CD4-positive, alpha-beta memory T cell (primary cell): ENCODE results near the gene FAM171A2. TPM values are rescaled to one million over a fixed set of nuclear protein-coding genes. Genes with fewer than 3 reads are reported as not detected.
A peak's percentile ranks its signal among the peaks of the same experiment; 100 is the strongest.
"Not testable (repeated sequence)": the region's sequence is repeated elsewhere in the genome, so short reads cannot be mapped to it uniquely, and the experiment has no call there.

Source experiments
- CTCF ChIA-PET: fragments of 350-600 bp; sonication (Branson Sonifier 250); formaldehyde crosslinking; loops from one replicate; lab custom pipeline; 2021; ENCODE audit warnings: inconsistent platforms; ENCODE audit not compliant: partially characterized antibody; lab: Charles Lee
- POLR2A ChIA-PET: fragments of 350-600 bp; sonication (Branson Sonifier 250); formaldehyde crosslinking; loops from one replicate; lab custom pipeline; 2021; ENCODE audit not compliant: partially characterized antibody; lab: Charles Lee
- DNase-seq, 5 donors: peaks; one replicate each; pipeline versions ENCODE4 v3.0.0 to v3.0.0-alpha.2; 2020 to 2022; ENCODE audit warnings: mixed read lengths in 1 of 5
- H3K27ac ChIP-seq: one replicate; pipeline ENCODE4 v1.7.0; 2013; ENCODE audit warnings: low read depth, low read length
- H3K27me3 ChIP-seq: 2 replicates; pipeline ENCODE4 v1.7.0; 2013; ENCODE audit warnings: mild to moderate bottlenecking, low read length, moderate library complexity; ENCODE audit not compliant: insufficient read depth
- H3K36me3 ChIP-seq: 2 replicates; pipeline ENCODE4 v1.7.0; 2013; ENCODE audit warnings: mild to moderate bottlenecking, low read length, moderate library complexity; ENCODE audit not compliant: insufficient read depth
- H3K4me1 ChIP-seq: 2 replicates; pipeline ENCODE4 v1.7.0; 2013; ENCODE audit warnings: mild to moderate bottlenecking, low read length, moderate library complexity; ENCODE audit not compliant: insufficient read depth
- H3K4me3 ChIP-seq, 2 donors: one replicate each; pipeline ENCODE4 v1.7.0; 2013; ENCODE audit warnings: low read length in 2 of 2, mild to moderate bottlenecking in 1 of 2
- H3K9me3 ChIP-seq, 2 donors: one replicate each; pipeline ENCODE4 v1.7.0; 2013; ENCODE audit warnings: low read length in 2 of 2, control low read depth in 1 of 2; ENCODE audit not compliant: control insufficient read depth in 1 of 2
- H3K27ac Mint-ChIP-seq, 7 donors: one replicate each; pipeline ENCODE4 v1.8.0; 2020 to 2021; ENCODE audit warnings: mixed read lengths in 7 of 7, mild to moderate bottlenecking in 6 of 7, inconsistent platforms in 3 of 7, moderate library complexity in 3 of 7
- H3K27me3 Mint-ChIP-seq, 2 donors: one replicate each; pipeline ENCODE4 v1.8.0; 2020 to 2021; ENCODE audit warnings: mixed read lengths in 2 of 2
- H3K36me3 Mint-ChIP-seq, 2 donors: one replicate each; pipeline ENCODE4 v1.8.0; 2020 to 2021; ENCODE audit warnings: mixed read lengths in 2 of 2, inconsistent platforms in 1 of 2, mild to moderate bottlenecking in 1 of 2
- H3K4me1 Mint-ChIP-seq, 4 donors: one replicate each; pipeline ENCODE4 v1.8.0; 2020 to 2021; ENCODE audit warnings: mixed read lengths in 4 of 4, mild to moderate bottlenecking in 1 of 4
- H3K4me3 Mint-ChIP-seq, 8 donors: one replicate each; pipeline ENCODE4 v1.8.0; 2020 to 2021; ENCODE audit warnings: mixed read lengths in 8 of 8, mild to moderate bottlenecking in 7 of 8, moderate library complexity in 6 of 8, inconsistent platforms in 3 of 8
- H3K9me3 Mint-ChIP-seq, 8 donors: one replicate each; pipeline ENCODE4 v1.8.0; 2020 to 2021; ENCODE audit warnings: mixed read lengths in 8 of 8, mild to moderate bottlenecking in 5 of 8, inconsistent platforms in 3 of 8, moderate library complexity in 1 of 8
- intact Hi-C: fragments of 100-400 bp; cut with micrococcal nuclease; formaldehyde crosslinking; loops from one replicate; pipeline ENCODE4 v1.15.1; 2023
- polyA plus RNA-seq, 2 donors: library from polyadenylated mRNA; unstranded; fragments of 300-500 nt; fragmentation: Illumina TruSeq; gene quantifications; one replicate each; pipeline ENCODE4 v1.2.3, GENCODE V29; 2021
- total RNA-seq, 2 experiments: library from RNA; stranded (reverse); gene quantifications; one replicate each; pipeline ENCODE4 v1.2.3, GENCODE V29; 2021

FAM171A2 gene
- total and polyA plus RNA-seq, 4 experiments from 2014 or later, result 0.13 to 0.72 (median 0.52) TPM; not detected in 1

DNA sequence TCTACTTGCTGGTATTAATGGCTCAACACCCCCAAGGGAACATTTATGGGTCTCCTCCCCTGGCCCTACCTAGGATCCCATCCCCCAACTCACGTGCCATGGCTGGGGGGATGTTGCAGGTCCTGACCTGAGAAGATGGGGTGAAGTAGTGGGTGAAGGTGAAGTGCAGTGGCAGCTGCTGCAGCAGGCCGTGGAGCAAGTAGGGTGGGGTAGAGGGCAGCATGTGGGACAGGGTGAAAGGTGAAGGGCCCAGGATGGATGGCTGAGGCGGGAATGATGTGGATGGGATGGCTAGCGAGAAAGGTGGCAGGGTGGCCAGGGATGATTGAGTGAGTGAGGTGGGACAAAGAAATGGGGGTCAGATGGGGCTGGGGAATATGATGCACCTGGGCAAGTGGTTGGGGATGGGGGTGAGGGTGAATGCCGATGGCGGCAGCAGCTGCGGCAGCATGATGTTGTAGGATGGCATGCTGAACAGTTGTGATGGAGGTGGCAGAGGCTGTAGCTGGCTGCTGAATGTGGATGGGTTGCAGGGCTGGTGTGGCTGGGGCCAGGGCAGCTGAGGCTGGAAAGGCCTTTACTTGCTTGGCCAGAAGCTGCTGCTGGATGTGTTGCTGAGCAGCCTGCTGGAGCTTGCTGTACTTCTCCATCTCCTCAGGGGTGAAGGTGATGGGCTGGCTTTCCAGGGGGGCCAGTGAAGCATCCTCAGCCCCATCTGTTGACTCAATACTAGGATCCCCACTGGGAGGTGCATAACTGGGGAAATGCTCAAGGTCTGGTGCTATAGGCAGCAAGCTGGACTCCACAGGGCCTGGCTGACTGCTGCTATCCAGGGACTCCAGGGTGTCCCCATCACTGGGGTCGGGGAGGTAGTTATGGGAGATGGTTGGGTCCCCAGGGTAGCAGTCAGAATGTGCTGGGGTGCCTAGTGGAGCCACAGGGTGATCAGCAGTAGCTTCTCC lies 34.1 kb upstream of the FAM171A2 start:
- Histone ChIP-seq H3K9me3 (no peaks in the 10 kb centered on the region), H3K4me1 (no peaks in the 10 kb centered on the region), H3K36me3 (peaks cover 40% of the 10 kb centered on the region), H3K27ac (no peak overlapping the region), H3K4me3 (no peak overlapping the region), H3K27me3 (no peaks in the 10 kb centered on the region)
- H3K9me3 Mint-ChIP-seq, result peaks cover 0 to 1% (median 0%) of the 10 kb centered on the region in 8 donors
- ChIA-PET CTCF (no interaction called here), POLR2A (no interaction called here)
- peak overlapping the region in 1 of 7 donors; percentile 62 for H3K27ac Mint-ChIP-seq
- intact Hi-C loops, result no loop called here
- peaks cover 51 to 54% of the 10 kb centered on the region in 2 donors for H3K36me3 Mint-ChIP-seq
- no peak for DNase-seq
- no peak overlapping the region for H3K4me3 Mint-ChIP-seq
- no peaks in the 10 kb centered on the region for H3K27me3 Mint-ChIP-seq
- no peaks in the 10 kb centered on the region for H3K4me1 Mint-ChIP-seq

GRCh38 chr17:44396946-44397345 lies 33.3 kb upstream of the FAM171A2 start:
- Mint-ChIP-seq H3K27me3 (no peaks in the 10 kb centered on the region), H3K4me3 (no peak overlapping the region), H3K9me3 (peaks cover 0 to 1% (median 0%) of the 10 kb centered on the region in 8 donors), H3K4me1 (no peaks in the 10 kb centered on the region), H3K36me3 (peaks cover 45 to 48% of the 10 kb centered on the region in 2 donors), H3K27ac (peak overlapping the region in 2 of 7 donors; percentile 57 to 75)
- no peak overlapping the region for H3K27ac ChIP-seq
- H3K36me3 ChIP-seq, result peaks cover 40% of the 10 kb centered on the region
- H3K9me3 ChIP-seq, result no peaks in the 10 kb centered on the region
- ChIA-PET CTCF (no interaction called here), POLR2A (no interaction called here)
- no peaks in the 10 kb centered on the region for H3K4me1 ChIP-seq
- no peak overlapping the region for H3K4me3 ChIP-seq
- no peaks in the 10 kb centered on the region for H3K27me3 ChIP-seq
- DNase-seq, result no peak
- intact Hi-C loops, result no loop called here

GRCh38 chr17:44394833-44395232 lies 31.2 kb upstream of the FAM171A2 start:
- Histone ChIP-seq H3K4me3 (no peak overlapping the region), H3K36me3 (peaks cover 22% of the 10 kb centered on the region), H3K9me3 (no peaks in the 10 kb centered on the region), H3K27ac (no peak overlapping the region), H3K4me1 (peaks cover 2% of the 10 kb centered on the region), H3K27me3 (no peaks in the 10 kb centered on the region)
- Mint-ChIP-seq H3K4me3 (no peak overlapping the region), H3K4me1 (no peaks in the 10 kb centered on the region), H3K27ac (peak overlapping the region in 1 of 7 donors; percentile 36), H3K9me3 (peaks cover 0 to 2% (median 0%) of the 10 kb centered on the region in 8 donors), H3K27me3 (no peaks in the 10 kb centered on the region), H3K36me3 (peaks cover 28 to 31% of the 10 kb centered on the region in 2 donors)
- intact Hi-C loops, result no loop called here
- DNase-seq, result no peak
- CTCF ChIA-PET, result interaction anchor here (1.1 kb wide), 1 partner anchor 26 kb away, joined by 3 read pairs; no protein-coding TSS in a partner anchor
- POLR2A ChIA-PET, result no interaction called here

- H3K4me3 ChIP-seq, H3K4me1 ChIP-seq, DNase-seq, H3K27ac ChIP-seq, H3K9me3 ChIP-seq, H3K9me3 Mint-ChIP-seq, POLR2A ChIA-PET, intact Hi-C loops, H3K4me3 Mint-ChIP-seq, H3K27me3 ChIP-seq, H3K4me1 Mint-ChIP-seq, H3K27me3 Mint-ChIP-seq: not testable (repeated sequence)
- peaks cover 14% of the 10 kb centered on the region for H3K36me3 ChIP-seq
- Mint-ChIP-seq H3K36me3 (peaks cover 22 to 23% of the 10 kb centered on the region in 2 donors), H3K27ac (peak overlapping the region in 1 of 7 donors; percentile 48)
- CTCF ChIA-PET, result interaction anchor here (0.7 to 1.1 kb wide), 2 partner anchors 11 to 25 kb away, joined by 3 read pairs; no protein-coding TSS in a partner anchor
These were observed 30.5 kb upstream of the FAM171A2 start for GRCh38 chr17:44394112-44394511.

GRCh38 chr17:44390250-44390870 lies 26.7 kb upstream of the FAM171A2 start:
- no peaks in the 10 kb centered on the region for H3K36me3 ChIP-seq
- Mint-ChIP-seq H3K27me3 (peaks cover 6 to 9% of the 10 kb centered on the region in 2 donors), H3K36me3 (no peaks in the 10 kb centered on the region), H3K9me3 (peaks cover 0 to 2% (median 0%) of the 10 kb centered on the region in 8 donors), H3K4me3 (no peak overlapping the region), H3K4me1 (peaks cover 2 to 8% (median 7%) of the 10 kb centered on the region in 4 donors), H3K27ac (peak overlapping the region in 1 of 7 donors; percentile 68)
- no peak for DNase-seq
- no peaks in the 10 kb centered on the region for H3K9me3 ChIP-seq
- H3K4me1 ChIP-seq, result peaks cover 13% of the 10 kb centered on the region
- POLR2A ChIA-PET, result no interaction called here
- CTCF ChIA-PET, result interaction anchor here (1.4 kb wide), 1 partner anchor 10 kb away, joined by 3 read pairs; no protein-coding TSS in a partner anchor
- H3K27me3 ChIP-seq, result no peaks in the 10 kb centered on the region
- no peak overlapping the region for H3K27ac ChIP-seq
- intact Hi-C loops, result no loop called here
- H3K4me3 ChIP-seq, result no peak overlapping the region

DNA sequence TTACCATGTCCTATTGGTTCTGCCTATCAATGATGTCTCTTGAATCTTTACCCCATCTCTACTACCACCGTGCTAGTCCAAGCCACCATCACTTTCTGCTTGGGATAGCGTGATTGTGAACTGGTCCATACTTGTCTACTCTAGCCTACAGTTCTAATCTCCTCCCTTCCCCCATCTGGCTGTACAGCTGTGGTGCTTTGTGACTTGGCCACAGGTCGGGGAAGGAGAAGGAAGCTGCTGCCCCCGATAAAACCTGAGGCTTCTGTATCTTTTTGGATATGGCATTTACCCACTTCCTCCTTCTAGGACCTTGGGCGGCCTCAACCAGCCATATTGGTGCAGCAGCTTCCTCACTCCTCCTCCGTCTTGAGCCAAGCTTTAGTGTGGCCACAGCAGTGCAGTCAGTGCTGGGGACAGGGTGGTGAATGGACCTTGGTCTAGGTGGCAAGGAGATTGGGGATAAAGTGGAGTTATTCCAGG lies 26.1 kb upstream of the FAM171A2 start:
- no peak overlapping the region for H3K4me3 ChIP-seq
- no peaks in the 10 kb centered on the region for H3K9me3 ChIP-seq
- intact Hi-C loops, result no loop called here
- Mint-ChIP-seq H3K4me3 (no peak overlapping the region), H3K36me3 (no peaks in the 10 kb centered on the region), H3K27ac (peak overlapping the region in 2 of 7 donors; percentile 54 to 59), H3K4me1 (peaks cover 4 to 12% (median 10%) of the 10 kb centered on the region in 4 donors), H3K9me3 (peaks cover 0 to 1% (median 0%) of the 10 kb centered on the region in 8 donors), H3K27me3 (peaks cover 6 to 10% of the 10 kb centered on the region in 2 donors)
- ChIA-PET POLR2A (no interaction called here), CTCF (interaction anchor here (0.6 to 1.4 kb wide), 2 partner anchors 11 to 263 kb away, joined by 3 read pairs; no protein-coding TSS in a partner anchor)
- H3K4me1 ChIP-seq, result peaks cover 17% of the 10 kb centered on the region
- no peak for DNase-seq
- H3K27me3 ChIP-seq, result no peaks in the 10 kb centered on the region
- H3K36me3 ChIP-seq, result no peaks in the 10 kb centered on the region
- H3K27ac ChIP-seq, result no peak overlapping the region
